Measurements from ENCODE around the gene HCRTR1. TPM values are rescaled to one million over a fixed set of nuclear protein-coding genes. Genes with fewer than 3 reads are reported as not detected.
A peak's percentile ranks its signal among the peaks of the same experiment; 100 is the strongest.

The HCRTR1 gene
- total RNA-seq, 1 donor from 2014 or later = 0.98 TPM

- Mint-ChIP-seq H3K27me3 (ENCODE audit: low read depth) (no peaks in the 10 kb centered on the region), H3K36me3 (no peaks in the 10 kb centered on the region), H3K4me3 (no peak overlapping the region), H3K9me3 (no peaks in the 10 kb centered on the region), H3K27ac (no peak overlapping the region), H3K4me1 (peaks cover 32% of the 10 kb centered on the region)
- no peak for TF ChIP-seq CTCF (IDR thresholded peaks at IDR 0.05; ENCODE audit: unreplicated experiment)
- DNase-seq (ENCODE audit: low spot score in 2 of 2, unreplicated experiment in 2 of 2) = no peak
Observed at GRCh38 chr1:31640964-31641363, 23.5 kb downstream of the HCRTR1 start.

GRCh38 chr1:31642366-31642765 lies 24.9 kb downstream of the HCRTR1 start:
- Mint-ChIP-seq H3K4me3 (no peak overlapping the region), H3K9me3 (no peaks in the 10 kb centered on the region), H3K27me3 (ENCODE audit: low read depth) (no peaks in the 10 kb centered on the region), H3K4me1 (peaks cover 36% of the 10 kb centered on the region), H3K27ac (no peak overlapping the region), H3K36me3 (no peaks in the 10 kb centered on the region)
- no peak for TF ChIP-seq CTCF (IDR thresholded peaks at IDR 0.05; ENCODE audit: unreplicated experiment)
- DNase-seq (ENCODE audit: low spot score in 2 of 2, unreplicated experiment in 2 of 2) = no peak

GRCh38 chr1:31642897-31643296 lies 25.4 kb downstream of the HCRTR1 start:
- H3K27me3 Mint-ChIP-seq (ENCODE audit: low read depth) = no peaks in the 10 kb centered on the region
- H3K4me1 Mint-ChIP-seq = peaks cover 32% of the 10 kb centered on the region
- no peaks in the 10 kb centered on the region for H3K36me3 Mint-ChIP-seq
- no peak for TF ChIP-seq CTCF (IDR thresholded peaks at IDR 0.05; ENCODE audit: unreplicated experiment)
- no peak overlapping the region for H3K27ac Mint-ChIP-seq
- no peaks in the 10 kb centered on the region for H3K9me3 Mint-ChIP-seq
- H3K4me3 Mint-ChIP-seq = no peak overlapping the region
- no peak for DNase-seq (ENCODE audit: low spot score in 2 of 2, unreplicated experiment in 2 of 2)

- DNase-seq (ENCODE audit: low spot score in 2 of 2, unreplicated experiment in 2 of 2) = no peak
- peak overlapping the region; percentile 100 for H3K27ac Mint-ChIP-seq
- TF ChIP-seq CTCF (IDR thresholded peaks at IDR 0.05; ENCODE audit: unreplicated experiment) = no peak
- H3K36me3 Mint-ChIP-seq = no peaks in the 10 kb centered on the region
- no peaks in the 10 kb centered on the region for H3K27me3 Mint-ChIP-seq (ENCODE audit: low read depth)
- no peaks in the 10 kb centered on the region for H3K9me3 Mint-ChIP-seq
- peaks cover 25% of the 10 kb centered on the region for H3K4me1 Mint-ChIP-seq
- H3K4me3 Mint-ChIP-seq = peak overlapping the region; percentile 91
Observed at GRCh38 chr1:31643976-31644559, 26.6 kb downstream of the HCRTR1 start.

GRCh38 chr1:31644560-31645273 lies 27.2 kb downstream of the HCRTR1 start, which contains the start of gene PEF1:
Gene PEF1 (minus strand): TSS chr1:31644876. CDS start chr1:31644864, 12 bp downstream.
- no peaks in the 10 kb centered on the region for H3K36me3 Mint-ChIP-seq
- H3K27me3 Mint-ChIP-seq (ENCODE audit: low read depth) = no peaks in the 10 kb centered on the region
- no peak for TF ChIP-seq CTCF (IDR thresholded peaks at IDR 0.05; ENCODE audit: unreplicated experiment)

More at GRCh38 chr1:31644560-31645273, 27.2 kb downstream of the HCRTR1 start, which contains the start of gene PEF1:
- H3K9me3 Mint-ChIP-seq = no peaks in the 10 kb centered on the region
- peak within 1 kb of the TSS; percentile 100 for H3K27ac Mint-ChIP-seq
- H3K4me3 Mint-ChIP-seq = peak within 1 kb of the TSS; percentile 91
- H3K4me1 Mint-ChIP-seq = peaks cover 25% of the 10 kb centered on the region
- DNase-seq (ENCODE audit: low spot score in 2 of 2, unreplicated experiment in 2 of 2) = peak; percentile 100

Data from mesothelial cell of epicardium (in vitro differentiated cells).